ENCODE results near the gene BOC. TPM values are rescaled to one million over a fixed set of nuclear protein-coding genes. Genes with fewer than 3 reads are reported as not detected.

The BOC gene
- polyA plus RNA-seq, 1 experiment, result 11.2 TPM

DNA sequence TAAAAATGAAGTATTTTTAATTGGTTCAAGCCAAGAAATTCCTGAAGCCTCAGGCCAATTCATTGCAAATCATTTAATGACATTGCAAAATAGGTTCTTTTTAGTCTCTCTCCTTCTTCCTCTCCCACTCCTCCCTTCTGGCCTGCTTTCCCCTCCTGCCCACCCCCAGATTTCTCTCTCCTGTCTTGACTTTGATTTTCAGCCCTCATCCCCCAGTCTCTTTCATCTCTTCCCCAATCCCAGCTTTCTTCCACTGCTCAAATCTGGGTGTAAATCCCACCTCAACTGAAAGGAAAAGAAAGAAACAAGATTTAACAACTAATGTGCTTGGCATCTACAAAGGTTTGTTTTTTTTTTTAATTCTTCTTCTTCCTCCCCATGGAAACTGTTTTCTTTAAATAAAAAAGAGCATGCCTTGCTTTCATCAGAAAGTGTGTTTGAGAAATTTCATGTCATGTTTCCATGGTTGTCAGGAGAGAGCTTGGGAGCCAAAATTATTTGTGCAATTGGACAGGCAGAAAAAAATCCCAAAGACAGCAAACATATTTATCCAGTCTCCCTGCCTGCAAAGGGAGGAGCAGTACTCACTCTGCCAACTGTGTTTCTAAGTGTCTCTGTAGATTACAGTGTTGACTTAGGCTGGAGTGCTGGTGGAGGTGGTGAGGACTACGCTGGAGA lies 50.4 kb downstream of the BOC start:
- Histone ChIP-seq H3K27ac (ENCODE audit: low read depth, low read length) (no peak overlapping the region), H3K27me3 (ENCODE audit: control insufficient read depth, insufficient read depth, low read length) (peaks cover 13% of the 10 kb centered on the region), H3K4me3 (ENCODE audit: low read depth, low read length) (no peak overlapping the region), H3K9me3 (ENCODE audit: control insufficient read depth, insufficient read depth, low read length) (no peaks in the 10 kb centered on the region)
- no peak for DNase-seq (ENCODE audit: low read depth, low spot score)
- CTCF ChIA-PET, result interaction anchor here (1.0 to 1.1 kb wide), 2 partner anchors 211 to 227 kb away, joined by 3 read pairs; no protein-coding TSS in a partner anchor
- TF ChIP-seq, protein P1, sequence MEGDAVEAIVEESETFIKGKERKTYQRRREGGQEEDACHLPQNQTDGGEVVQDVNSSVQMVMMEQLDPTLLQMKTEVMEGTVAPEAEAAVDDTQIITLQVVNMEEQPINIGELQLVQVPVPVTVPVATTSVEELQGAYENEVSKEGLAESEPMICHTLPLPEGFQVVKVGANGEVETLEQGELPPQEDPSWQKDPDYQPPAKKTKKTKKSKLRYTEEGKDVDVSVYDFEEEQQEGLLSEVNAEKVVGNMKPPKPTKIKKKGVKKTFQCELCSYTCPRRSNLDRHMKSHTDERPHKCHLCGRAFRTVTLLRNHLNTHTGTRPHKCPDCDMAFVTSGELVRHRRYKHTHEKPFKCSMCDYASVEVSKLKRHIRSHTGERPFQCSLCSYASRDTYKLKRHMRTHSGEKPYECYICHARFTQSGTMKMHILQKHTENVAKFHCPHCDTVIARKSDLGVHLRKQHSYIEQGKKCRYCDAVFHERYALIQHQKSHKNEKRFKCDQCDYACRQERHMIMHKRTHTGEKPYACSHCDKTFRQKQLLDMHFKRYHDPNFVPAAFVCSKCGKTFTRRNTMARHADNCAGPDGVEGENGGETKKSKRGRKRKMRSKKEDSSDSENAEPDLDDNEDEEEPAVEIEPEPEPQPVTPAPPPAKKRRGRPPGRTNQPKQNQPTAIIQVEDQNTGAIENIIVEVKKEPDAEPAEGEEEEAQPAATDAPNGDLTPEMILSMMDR (IDR thresholded peaks at IDR 0.05; ENCODE audit: low read depth, low read length), result no peak
- POLR2A ChIA-PET, result no interaction called here

DNA sequence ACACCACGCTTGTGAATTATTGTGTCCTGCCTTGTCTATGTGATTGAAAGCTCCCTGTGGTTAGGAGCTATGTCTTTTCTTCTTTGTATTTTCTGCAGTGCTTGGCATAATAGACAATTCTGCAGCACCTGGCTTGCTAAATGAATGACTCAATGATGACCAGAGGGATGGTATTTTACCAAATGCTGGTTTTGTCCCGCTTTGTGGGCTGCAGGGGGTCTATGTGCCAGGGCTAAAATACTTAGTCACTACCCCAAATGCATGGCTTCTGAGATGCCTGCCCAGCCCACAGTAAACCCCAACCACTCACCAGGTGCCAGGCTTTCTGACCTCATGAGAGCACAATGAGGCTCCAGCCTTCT lies 50.9 kb downstream of the BOC start:
- POLR2A ChIA-PET, result no interaction called here
- Histone ChIP-seq H3K9me3 (ENCODE audit: control insufficient read depth, insufficient read depth, low read length) (no peaks in the 10 kb centered on the region), H3K4me3 (ENCODE audit: low read depth, low read length) (no peak overlapping the region), H3K27me3 (ENCODE audit: control insufficient read depth, insufficient read depth, low read length) (peaks cover 14% of the 10 kb centered on the region), H3K27ac (ENCODE audit: low read depth, low read length) (no peak overlapping the region)
- CTCF ChIA-PET, result interaction anchor here (1.0 to 1.1 kb wide), 2 partner anchors 211 to 227 kb away, joined by 3 read pairs; no protein-coding TSS in a partner anchor
- DNase-seq (ENCODE audit: low read depth, low spot score), result no peak
- TF ChIP-seq, protein P1 (IDR thresholded peaks at IDR 0.05; ENCODE audit: low read depth, low read length), result no peak

DNA sequence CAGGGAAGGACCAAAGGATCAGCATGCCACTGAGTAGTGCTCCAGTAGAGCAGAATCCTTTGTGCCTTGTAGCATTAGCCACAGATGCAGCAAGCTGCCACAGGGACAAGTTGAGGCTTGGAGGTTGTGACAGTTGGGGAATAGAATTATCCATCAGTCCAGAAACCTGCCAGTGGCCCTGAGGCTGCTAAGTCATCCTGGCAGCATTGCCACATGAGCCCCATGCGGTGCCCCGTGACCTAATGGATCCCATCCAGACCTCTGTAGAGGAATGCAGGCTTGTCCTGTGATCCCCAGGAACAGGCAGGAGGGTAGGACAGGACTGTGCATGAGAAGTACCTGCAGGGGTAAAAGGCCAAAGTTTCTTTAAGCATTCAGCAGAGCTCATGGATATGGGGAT lies 51.7 kb downstream of the BOC start:
- peaks cover 18% of the 10 kb centered on the region for H3K27me3 ChIP-seq (ENCODE audit: control insufficient read depth, insufficient read depth, low read length)
- CTCF ChIA-PET, result interaction anchor here (0.9 to 1.7 kb wide), 3 partner anchors 25 to 228 kb away, joined by 3 to 9 read pairs (median 3); no protein-coding TSS in a partner anchor
- DNase-seq (ENCODE audit: low read depth, low spot score), result no peak
- H3K27ac ChIP-seq (ENCODE audit: low read depth, low read length), result no peak overlapping the region
- TF ChIP-seq, protein P1 (IDR thresholded peaks at IDR 0.05; ENCODE audit: low read depth, low read length), result no peak
- H3K9me3 ChIP-seq (ENCODE audit: control insufficient read depth, insufficient read depth, low read length), result no peaks in the 10 kb centered on the region
- POLR2A ChIA-PET, result no interaction called here
- no peak overlapping the region for H3K4me3 ChIP-seq (ENCODE audit: low read depth, low read length)

DNA sequence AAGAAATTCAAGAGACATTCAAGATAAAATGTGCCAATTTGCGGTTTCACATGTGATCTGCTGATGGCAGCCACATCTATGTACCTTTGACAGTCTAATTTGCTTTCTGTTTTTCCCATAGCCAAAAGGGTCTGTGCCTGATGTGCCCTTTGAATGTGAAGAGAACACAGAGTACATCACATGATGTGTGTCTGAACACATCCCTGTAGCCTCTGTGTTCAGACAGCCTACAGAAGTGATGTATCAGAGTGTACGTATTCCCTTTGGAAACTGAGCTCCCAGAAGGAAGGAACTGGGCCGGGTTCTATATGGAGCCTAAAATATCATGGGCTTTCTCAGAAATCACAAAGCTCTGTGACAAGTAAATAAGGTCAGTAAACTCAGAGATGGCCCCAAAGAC lies 52.4 kb downstream of the BOC start:
- TF ChIP-seq, protein P1 (IDR thresholded peaks at IDR 0.05; ENCODE audit: low read depth, low read length), result no peak
- ChIA-PET POLR2A (no interaction called here), CTCF (interaction anchor here (0.9 to 1.7 kb wide), 2 partner anchors 24 to 128 kb away, joined by 3 to 9 read pairs; no protein-coding TSS in a partner anchor)
- no peak overlapping the region for H3K27ac ChIP-seq (ENCODE audit: low read depth, low read length)
- H3K9me3 ChIP-seq (ENCODE audit: control insufficient read depth, insufficient read depth, low read length), result no peaks in the 10 kb centered on the region; the same call in 1 of the 2 replicates
- H3K4me3 ChIP-seq (ENCODE audit: low read depth, low read length), result no peak overlapping the region
- peaks cover 14% of the 10 kb centered on the region for H3K27me3 ChIP-seq (ENCODE audit: control insufficient read depth, insufficient read depth, low read length)
- DNase-seq (ENCODE audit: low read depth, low spot score), result no peak
